ENCODE data around the gene ROS1.

DNA sequence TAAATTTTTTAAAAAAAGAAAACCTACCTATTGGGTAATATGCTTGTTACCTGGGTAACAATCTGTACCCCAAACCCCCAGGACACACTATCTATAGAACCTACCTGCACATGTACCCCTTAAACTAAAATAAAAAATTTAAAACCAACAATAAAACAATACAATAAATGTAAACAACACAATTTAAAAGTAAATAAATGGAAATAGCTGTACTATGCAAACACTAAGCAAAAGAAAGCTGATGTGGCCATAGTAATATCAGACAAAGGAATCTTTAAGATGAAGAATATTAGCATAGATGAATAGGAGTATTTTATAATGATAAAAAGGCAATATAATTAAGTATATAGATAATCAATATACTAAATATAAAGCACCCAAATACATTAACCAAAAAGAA is 50.3 kb downstream of the ROS1 start:
- TF ChIP-seq, protein P1, sequence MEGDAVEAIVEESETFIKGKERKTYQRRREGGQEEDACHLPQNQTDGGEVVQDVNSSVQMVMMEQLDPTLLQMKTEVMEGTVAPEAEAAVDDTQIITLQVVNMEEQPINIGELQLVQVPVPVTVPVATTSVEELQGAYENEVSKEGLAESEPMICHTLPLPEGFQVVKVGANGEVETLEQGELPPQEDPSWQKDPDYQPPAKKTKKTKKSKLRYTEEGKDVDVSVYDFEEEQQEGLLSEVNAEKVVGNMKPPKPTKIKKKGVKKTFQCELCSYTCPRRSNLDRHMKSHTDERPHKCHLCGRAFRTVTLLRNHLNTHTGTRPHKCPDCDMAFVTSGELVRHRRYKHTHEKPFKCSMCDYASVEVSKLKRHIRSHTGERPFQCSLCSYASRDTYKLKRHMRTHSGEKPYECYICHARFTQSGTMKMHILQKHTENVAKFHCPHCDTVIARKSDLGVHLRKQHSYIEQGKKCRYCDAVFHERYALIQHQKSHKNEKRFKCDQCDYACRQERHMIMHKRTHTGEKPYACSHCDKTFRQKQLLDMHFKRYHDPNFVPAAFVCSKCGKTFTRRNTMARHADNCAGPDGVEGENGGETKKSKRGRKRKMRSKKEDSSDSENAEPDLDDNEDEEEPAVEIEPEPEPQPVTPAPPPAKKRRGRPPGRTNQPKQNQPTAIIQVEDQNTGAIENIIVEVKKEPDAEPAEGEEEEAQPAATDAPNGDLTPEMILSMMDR (IDR thresholded peaks at IDR 0.05; ENCODE audit: low read depth, low read length) = no peak
- TF ChIP-seq EZH2phosphoT487 (IDR thresholded peaks at IDR 0.05; ENCODE audit: low read depth) = no peak

Data from OCI-LY3 (cell line).